Activated T-helper 1 cell treated with anti-CD3 and anti-CD28 coated beads, Interleukin-12 subunit alpha, Interleukin-12 subunit beta, Interleukin-2, Interleukin-4 antibody, amounts not matched to agents 30 ng/mL and 10 ng/mL and 1 ng/mL, durations not matched to agents 14 hours and 24 hours and 36 hours (primary cell): Measurements from ENCODE around the gene PAIP2B. TPM values are rescaled to one million over a fixed set of nuclear protein-coding genes. Genes with fewer than 3 reads are reported as not detected.

Experiments used
- total RNA-seq: library from RNA; stranded (reverse); gene quantifications from 2 replicates; pipeline ENCODE4 v1.2.3, GENCODE V29; 2022

The PAIP2B gene
- total RNA-seq, 1 donor from 2014 or later = 0.41 TPM

Other genes starting within 250 kb of the PAIP2B start
- gene ANKRD53, start 248.5 kb downstream of the PAIP2B start, total RNA-seq = not detected in 2 replicates
- gene TEX261, start 232.2 kb downstream of the PAIP2B start, total RNA-seq = 89.4 and 97.4 TPM in 2 replicates
- gene NAGK, start 158.5 kb downstream of the PAIP2B start, total RNA-seq = 75.2 and 83.2 TPM in 2 replicates
- 11.4 and 14.7 TPM in 2 replicates for gene MCEE, start 96.9 kb downstream of the PAIP2B start, total RNA-seq
- gene MPHOSPH10, start 96.5 kb downstream of the PAIP2B start, total RNA-seq = 67.5 and 68.8 TPM in 2 replicates
- gene ZNF638, start 104.7 kb upstream of the PAIP2B start, total RNA-seq = 88.8 and 96.8 TPM in 2 replicates
- not detected in 2 replicates for gene DYSF, start 226.5 kb upstream of the PAIP2B start, total RNA-seq